Adrenal gland (tissue), 5 donors: ENCODE results near the gene SYT1.

Source experiments
- CTCF ChIP-seq, 6 experiments: fragments of 450-650 bp in 4 of 6; fragments of 200-600 bp in 2 of 6; sonication (generic) in 1 of 6; IDR thresholded peaks; 1 replicate in 5 of 6; 2 replicates in 1 of 6; pipeline versions ENCODE4 v1.5.1 to v1.8.0; 2016 to 2021; ENCODE audit warnings: antibody characterized with exemption in 6 of 6, mild to moderate bottlenecking in 2 of 6, moderate library complexity in 1 of 6
- POLR2A ChIP-seq, 2 donors: fragments of 450-650 bp; IDR thresholded peaks; one replicate each; pipeline ENCODE4 v1.6.1; 2017; ENCODE audit warnings: antibody characterized with exemption in 2 of 2, mild to moderate bottlenecking in 2 of 2, moderate library complexity in 1 of 2
- donor health status: DM: no; HTN: no; CAD: no.

DNA sequence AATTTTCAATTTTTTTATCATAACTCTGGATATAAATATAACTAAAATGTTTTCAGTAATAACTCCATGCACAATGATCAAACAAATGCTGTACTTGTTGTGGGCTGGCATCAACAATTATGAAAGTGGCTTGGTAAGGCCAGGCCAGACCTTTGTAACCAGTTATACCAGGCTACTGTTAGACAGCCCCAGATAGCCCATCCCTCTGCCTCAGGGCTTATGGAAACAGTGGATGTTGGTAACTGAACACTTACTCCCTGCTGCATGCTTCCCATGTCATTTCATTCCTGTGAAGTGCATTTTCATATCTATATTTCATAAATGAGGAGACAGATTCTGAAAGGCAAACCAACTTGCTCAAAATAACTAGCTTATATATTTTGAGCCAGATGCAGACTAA is 195.0 kb downstream of the SYT1 start:
- TF ChIP-seq CTCF (IDR thresholded peaks at IDR 0.05): no peak
- TF ChIP-seq POLR2A (IDR thresholded peaks at IDR 0.05): no peak
